ENCODE results near the gene SCARB1.
"Not testable (repeated sequence)": the region's sequence is repeated elsewhere in the genome, so short reads cannot be mapped to it uniquely, and the experiment has no call there.

Gene SCARB1, protein sequence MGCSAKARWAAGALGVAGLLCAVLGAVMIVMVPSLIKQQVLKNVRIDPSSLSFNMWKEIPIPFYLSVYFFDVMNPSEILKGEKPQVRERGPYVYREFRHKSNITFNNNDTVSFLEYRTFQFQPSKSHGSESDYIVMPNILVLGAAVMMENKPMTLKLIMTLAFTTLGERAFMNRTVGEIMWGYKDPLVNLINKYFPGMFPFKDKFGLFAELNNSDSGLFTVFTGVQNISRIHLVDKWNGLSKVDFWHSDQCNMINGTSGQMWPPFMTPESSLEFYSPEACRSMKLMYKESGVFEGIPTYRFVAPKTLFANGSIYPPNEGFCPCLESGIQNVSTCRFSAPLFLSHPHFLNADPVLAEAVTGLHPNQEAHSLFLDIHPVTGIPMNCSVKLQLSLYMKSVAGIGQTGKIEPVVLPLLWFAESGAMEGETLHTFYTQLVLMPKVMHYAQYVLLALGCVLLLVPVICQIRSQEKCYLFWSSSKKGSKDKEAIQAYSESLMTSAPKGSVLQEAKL

DNA sequence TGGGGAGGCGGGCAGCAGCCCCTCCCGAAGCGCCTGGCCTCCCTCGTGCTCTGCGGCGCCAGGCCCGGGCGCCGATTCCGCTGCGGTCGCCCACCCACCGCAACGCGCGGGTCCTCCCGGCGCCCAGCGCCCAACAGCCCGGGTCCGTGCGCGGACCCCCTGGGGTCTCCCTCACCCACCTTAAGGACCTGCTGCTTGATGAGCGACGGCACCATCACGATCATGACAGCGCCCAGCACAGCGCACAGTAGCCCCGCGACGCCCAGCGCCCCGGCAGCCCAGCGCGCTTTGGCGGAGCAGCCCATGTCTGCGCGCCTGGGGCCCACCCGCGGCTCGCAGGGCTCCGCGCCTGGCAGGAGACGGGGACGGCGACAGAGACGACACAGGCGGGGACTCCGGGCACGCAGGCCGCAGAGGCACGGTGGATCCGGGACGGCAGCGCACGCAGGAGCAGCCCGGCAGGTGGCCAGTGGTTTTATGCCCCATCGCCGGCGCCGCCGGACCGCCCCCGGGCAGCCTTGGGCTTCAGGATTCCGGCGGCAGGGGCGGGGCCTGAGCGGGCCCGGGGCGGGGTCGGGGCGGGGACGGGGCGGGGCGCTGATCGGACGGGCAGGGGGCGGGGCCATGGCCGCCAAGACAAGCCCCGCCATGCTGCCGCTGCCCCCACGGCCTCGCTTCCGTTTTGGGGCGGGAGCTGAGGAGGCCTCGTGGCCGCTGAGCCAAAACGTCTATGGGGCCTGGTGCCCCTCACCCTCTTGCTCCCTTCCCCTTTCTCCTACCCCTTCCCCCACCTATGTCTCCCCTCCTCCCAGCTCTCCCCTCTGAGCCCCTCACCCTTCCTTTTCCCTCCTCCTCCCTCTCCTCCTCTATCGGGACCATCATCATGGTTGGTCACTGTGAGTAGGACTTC is at the start of gene SCARB1:
TSS of gene SCARB1 (minus strand) at position 449 of the 910 bp plus-strand sequence. CDS start at position 305, 144 bp downstream.
- peak; percentile 11 for DNase-seq

DNA sequence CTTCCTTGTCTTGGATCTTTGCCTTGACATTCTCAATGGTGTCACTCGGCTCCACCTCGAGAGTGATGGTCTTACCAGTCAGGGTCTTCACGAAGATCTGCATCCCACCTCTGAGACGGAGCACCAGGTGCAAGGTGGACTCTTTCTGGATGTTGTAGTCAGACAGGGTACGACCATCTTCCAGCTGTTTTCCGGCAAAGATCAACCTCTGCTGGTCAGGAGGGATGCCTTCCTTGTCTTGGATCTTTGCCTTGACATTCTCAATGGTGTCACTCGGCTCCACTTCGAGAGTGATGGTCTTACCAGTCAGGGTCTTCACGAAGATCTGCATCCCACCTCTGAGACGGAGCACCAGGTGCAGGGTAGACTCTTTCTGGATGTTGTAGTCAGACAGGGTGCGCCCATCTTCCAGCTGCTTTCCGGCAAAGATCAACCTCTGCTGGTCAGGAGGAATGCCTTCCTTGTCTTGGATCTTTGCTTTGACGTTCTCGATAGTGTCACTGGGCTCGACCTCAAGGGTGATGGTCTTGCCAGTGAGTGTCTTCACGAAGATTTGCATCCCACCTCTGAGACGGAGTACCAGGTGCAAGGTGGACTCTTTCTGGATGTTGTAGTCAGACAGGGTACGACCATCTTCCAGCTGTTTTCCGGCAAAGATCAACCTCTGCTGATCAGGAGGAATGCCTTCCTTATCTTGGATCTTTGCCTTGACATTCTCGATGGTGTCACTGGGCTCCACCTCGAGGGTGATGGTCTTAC is 49.0 kb upstream of the SCARB1 start:
- DNase-seq, result not testable (repeated sequence)

DNA sequence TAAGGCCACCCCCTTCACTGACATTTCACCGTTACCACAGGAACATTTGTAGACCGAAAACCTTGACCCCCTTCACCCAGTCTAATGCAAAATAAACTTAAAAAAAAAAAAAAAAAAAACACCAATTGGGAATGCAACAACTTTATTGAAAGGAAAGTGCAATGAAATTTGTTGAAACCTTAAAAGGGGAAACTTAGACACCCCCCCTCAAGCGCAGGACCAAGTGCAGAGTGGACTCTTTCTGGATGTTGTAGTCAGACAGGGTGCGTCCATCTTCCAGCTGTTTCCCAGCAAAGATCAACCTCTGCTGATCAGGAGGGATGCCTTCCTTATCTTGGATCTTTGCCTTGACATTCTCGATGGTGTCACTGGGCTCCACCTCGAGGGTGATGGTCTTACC is 47.9 kb upstream of the SCARB1 start:
- not testable (repeated sequence) for DNase-seq

DNA sequence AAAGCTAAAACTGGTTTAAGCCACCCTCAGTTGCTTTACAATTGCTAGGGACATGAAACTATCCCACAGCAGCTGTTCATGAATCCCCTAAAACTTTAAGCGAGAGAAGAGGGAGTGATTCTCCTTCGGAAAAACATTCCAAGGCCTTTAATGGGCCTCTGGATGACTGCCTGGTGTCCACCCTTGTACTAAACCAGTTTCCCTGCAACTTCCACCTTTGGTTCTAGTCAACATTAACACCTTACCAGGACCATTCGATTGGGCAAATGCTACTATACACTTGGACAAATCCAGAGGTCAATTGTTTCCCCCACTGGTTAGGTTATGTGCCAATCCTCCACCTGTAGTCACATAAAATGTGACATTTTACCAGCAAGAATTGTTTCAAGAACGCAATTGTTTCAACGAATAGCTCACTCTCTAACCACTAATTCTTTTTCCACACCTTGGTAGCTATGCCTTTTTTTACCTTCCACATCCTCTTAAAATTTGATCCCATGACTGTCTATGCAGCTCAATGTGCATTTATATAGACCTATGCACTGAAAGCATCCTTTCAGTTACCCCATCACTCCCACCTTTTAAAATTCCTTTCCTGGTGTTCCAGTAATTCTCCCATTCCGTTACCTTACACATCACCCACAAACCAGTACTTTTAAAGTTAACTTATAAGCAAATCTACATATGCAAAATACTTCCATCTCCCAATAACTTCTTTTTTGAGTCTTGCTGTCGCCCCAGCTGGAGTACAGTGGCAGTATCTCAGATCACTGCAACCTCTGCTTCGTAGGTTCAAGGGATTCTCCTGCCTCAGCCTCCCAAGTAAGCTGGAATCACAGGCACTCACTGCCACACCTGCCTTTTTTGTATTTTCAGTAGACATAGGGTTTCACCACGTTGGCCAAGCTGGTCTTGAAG is 47.2 kb upstream of the SCARB1 start:
- DNase-seq, result no peak

DNA sequence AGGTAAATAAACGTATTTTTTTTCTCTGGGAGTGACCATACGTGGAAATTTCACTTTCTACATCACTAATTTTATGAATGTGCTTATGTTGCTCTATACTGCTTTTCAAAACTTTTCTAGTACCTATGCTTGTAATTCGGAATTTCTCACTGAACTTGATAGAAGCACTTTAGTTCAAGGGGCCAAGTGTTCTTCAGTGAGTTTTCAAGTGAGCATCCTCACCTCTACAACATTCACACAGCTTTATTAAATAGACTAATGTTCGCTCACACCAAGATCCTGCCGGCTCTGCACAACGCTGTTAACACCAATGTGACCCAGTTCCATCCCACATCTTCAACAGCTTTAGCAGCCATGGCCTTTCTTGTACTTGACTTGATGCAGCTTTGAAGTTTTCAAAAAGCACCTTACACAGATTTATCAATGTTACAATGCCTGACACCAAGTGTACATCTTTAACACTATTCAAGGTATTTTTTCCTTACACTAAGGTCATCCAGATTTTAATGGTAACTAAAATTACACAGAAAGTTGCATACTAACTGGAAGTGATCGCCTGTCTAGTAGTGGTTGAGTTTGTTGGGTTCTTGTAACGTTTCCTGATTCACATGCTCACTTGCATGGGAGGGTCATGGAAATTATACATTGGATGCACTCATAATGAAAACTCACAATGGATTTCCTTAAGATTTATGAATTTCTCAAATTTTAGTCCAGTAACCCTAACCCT is 46.3 kb upstream of the SCARB1 start:
- no peak for DNase-seq

DNA sequence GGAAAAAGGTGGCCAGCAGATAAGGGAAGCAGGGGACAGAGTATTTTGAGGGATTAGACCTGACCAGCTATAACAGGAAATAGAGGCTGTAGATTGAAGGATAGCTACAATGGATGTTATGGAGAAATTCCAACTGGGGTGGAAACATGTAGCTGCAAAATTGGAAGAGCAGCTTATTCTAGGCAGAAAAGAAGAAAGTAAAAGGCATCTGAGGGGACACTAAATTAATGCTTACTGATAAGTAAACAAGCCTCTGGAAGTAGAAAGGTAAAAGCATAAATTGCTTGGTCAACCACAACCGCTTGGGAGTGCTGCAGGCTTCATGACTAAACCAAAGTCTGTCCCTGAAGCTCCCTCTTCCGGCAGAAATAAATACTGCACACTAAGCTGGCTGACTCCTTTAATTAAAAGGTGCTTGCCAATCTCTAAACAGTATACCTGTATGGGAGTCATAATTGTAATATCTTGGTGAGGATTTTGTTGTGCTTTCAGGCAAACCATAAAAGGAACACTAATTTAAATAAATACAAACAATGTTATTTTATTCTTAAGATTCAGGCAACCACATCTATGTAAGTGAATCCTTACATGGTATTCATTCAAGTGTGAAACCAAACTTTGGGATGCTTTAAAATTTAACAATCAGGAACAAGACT is 43.1 kb upstream of the SCARB1 start:
- DNase-seq, result no peak

DNA sequence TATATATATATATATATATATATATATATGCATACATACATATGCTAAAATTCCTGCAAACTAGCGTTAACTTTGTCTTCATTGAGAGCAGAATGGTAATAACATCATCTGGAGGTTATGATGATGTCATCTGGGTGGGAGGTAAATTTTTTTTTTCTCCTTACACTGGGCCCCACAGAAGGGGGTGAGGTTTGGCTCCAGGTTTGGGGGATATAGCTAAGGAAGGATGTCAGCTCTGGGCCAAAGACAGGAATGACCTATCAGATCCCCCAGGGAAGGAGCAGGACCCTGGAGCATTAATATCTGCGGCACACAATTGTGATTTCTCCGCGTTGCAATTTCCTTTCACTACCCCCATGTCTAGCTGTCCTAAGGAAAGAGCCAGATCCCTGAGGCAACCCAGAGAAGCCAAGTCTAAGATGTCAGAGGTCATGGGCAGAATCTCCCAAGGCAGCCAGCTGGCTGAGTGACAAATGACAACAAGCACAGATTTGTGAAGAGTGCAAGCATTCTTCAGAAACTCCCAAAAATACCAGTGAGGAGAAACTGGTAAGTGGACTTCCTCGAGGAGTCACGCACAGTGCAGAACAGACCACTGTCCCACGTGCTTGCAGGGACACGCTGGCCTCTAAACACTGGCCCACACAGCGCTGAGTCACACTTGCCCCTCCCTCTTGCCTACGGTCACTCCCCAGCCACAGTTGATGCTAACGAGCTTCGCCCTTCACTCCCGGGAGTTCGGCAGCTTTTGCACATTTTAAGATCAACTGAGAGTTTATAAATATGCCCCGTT is 40.8 kb upstream of the SCARB1 start:
- no peak for DNase-seq

DNA sequence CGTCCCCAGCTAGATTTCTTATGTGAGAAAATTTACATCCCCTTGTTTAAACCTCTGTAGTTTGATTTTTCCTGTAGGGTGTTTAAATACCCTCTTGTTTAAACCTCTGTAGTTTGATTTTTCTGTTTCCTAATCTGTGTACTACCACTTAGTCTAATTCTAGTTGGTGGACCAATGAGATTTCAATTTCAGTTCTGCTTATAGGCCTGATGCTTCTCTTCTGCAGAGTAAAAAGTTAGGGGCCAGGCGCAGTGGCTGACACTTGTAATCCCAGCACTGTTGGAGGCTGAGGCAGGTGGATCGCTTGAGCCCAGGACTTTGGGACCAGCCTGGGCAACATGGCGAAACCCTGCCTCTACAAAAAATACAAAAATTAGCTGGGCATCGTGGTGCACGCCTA is 39.3 kb upstream of the SCARB1 start:
- DNase-seq, result no peak

DNA sequence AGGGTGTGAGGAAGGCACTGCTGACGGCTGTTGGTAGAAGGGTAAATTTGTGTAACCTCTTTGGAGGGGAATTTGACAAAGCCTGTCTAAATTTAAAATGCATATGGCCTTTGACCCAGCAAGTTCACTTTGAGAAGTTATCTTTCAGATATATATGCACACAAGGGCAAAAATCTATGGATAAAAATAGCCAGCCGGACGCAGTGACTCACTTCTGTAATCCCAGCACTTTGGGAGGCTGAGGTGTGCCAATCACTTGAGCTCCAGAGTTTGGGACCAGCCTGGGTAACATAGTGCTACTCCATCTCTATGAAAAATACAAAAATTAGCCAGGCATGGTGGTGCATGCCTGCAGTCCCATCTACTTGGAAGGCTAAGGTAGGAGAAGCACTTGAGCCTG is 37.3 kb upstream of the SCARB1 start:
- DNase-seq, result no peak

DNA sequence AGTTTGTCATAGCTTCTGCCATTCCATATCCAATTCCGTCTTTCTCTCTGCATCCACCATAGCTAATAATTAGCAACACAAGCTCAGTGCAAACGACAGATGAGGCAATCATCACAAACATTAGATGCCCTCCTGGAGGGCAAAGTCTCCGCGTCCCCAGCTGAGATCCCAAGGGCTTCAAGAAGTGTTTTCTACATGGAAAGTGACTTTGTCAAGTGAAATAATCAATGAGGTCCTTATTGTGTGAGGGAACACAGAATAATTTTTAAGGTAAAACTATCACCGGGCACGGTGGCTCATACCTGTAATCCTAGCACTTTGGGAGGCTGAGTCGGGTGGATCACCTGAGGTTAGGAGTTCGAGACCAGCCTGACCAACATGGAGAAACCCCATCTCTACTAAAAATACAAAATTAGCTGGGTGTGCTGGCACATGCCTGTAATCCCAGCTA is 36.7 kb upstream of the SCARB1 start:
- DNase-seq, result not testable (repeated sequence)

DNA sequence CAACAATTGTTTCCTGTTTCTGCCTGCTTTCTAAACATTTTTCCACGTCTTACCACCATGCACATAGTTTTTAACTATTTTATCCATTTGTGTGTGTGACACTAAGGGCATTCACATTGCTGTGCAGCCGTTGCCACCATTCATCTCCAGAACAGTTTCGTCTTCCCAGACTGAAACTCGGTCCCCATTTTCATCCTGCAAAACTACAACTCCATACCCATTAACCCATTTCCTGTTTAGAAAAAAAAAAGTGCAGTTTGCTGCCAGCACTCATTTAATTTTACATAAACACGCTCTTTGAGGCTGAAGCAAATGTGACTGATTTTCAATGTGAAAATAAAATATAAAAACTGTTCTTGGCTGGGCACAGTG is 35.2 kb upstream of the SCARB1 start:
- no peak for DNase-seq

DNA sequence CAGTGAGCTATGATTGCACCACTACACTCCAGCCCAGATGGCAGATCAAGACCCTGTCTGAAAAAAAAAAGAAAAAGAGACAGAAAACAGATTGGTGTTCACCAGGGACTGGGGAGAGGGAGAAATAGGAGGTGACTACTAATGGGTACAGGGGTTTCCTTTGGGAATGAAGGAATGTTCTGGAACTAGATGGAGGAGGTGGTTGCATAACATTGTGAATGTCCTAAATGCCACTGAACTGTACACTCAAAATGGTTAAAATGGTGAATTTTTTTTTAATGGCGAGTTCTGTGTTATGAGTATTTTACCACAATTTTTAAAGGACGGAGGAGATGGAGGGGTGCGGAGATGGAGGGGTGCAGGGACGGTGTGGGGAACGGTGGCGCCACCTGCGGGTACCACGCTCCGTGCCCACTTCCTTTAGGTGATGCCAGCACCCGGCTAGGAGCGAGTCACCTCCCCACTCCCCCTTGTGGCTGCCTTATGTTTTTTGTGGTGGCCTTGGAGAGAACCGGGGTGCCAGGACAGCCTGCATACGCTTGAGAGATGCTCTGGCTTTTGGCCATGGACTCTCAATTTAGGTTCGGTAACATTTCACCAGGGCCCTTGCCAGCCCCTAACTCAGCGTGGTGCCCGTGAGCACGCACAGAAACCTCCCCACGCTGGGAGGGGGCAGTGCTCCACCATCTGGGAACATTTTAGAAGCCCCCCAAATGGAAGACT is 34.7 kb upstream of the SCARB1 start:
- DNase-seq, result no peak

DNA sequence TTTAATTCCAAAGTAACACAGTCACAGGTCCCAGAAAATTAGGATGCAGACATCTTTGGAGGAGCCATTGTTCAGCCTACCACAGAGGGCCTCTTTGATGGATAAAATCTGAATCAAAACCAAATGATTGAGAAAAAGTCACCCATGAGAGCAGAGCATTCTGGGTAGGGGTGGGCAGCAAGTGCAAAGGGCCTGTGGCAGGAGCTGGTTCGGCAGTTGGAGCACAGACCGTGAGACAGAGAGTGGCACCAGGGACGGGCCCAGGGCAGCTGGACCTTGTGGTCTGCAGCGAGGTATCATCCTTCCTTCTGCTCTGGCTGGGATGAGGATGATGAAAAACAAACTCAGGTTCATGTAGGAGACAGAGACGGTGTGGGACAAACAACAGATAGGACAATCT is 32.8 kb upstream of the SCARB1 start:
- no peak for DNase-seq

DNA sequence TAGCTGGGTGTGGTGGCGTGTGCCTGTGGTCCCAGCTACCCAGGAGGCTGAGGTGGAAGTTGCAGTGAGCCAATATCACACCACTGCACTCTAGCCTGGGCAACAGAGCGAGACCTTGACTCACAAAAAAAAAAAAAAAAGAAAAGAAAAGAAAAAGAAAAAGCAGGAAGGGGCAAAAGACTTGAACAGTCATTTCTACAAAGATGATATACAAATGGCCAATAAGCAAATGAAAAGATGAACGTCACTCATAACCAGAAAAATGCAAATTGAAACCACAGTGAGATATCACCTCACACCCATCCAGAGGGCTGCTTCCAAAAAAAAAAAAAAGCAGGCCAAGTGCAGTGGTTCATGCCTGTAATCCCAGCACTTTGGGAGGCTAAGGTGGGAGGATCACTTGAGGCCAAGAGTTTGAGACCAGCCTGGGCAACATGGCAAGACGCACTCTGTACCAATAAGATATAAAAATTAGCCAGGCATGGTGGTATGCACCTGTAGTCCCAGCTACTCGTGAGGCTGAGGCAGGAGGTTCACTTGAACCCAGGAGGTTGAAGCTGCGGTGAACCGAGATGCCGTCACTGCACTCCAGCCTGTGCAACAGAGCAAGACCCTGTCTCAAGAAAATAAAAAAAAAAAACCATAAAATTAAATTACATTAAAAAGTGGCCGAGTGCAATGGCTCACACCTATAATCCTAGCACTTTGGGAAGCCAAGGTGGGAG is 30.3 kb upstream of the SCARB1 start:
- no peak for DNase-seq

DNA sequence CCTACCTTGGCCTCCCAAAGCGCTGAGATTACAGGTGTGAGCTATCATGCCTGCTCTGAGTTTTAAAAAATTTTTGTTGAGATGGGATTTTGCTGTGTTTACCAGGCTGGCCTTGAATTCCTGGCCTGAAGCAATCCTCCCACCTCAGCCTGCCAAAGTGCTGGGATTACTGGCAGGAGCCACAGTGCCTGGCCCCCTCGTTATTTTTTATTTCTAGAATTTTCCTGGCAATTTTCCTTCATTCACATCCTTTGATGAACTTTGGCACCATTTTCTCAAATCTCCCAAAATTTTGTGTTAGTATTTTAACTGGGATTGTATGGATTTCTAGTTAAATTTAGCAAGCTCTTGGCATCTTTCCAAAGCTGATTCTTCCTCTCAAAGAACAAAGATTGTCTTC is 24.6 kb upstream of the SCARB1 start:
- no peak for DNase-seq

DNA sequence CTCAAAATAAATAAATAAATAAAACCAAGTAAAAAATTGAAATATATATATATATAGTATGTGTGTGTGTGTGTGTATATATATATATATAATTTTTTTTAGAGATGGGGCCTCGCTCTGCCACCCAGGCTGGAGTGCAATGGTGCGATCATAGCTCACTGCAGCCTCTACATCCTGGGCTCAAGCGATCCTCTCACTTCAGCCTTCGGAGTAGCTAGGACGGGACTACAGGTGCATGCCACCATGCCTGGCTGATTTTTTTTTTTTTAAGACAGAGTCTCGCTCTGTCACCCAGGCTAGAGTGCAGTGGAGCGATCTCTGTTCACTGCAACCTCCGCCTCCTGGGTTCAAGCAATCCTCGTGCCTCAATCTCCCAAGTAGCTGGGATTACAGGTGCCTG is 24.1 kb upstream of the SCARB1 start:
- not testable (repeated sequence) for DNase-seq

DNA sequence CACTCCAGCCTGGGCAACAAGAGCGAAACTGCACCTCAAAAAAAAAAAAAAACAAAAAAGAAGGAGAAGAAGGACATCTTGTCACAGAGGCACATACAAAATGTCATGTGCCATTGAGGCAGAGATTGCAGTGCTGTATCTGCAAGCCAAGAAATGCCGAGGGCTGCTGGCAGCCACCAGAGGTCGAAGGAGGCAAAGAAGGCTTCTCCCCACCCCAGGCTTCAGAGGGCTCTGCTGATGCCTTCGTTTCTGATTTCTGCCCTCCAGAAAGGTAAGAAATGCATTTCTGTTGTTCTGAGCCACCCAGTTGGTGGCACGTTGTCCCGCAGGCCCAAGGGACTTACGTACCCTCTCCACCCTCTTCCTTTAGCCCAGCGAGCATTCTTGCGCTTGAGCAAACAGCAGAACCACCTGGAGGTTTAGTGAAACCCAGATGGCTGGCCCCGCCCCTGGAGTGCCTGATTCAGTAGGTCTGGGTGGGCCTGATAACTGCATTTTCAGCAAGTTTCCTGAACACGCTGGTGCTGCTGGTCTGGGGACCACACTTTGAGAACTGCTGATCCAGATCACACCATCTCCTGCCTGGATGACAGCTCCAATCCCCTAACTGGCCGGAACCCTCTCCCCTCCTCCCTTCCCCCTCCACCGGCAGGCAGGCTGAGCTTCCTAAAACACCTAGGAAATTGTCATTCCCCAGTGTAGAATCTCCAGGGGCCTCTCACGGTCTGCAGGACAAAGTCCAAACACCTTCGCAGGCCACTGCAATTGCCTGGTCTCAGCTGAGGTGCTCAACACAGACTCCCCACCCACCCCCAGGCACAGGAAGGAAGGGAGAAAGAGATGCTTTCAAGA is 21.1 kb upstream of the SCARB1 start:
- DNase-seq, result no peak

Data from cortex of kidney (tissue), 1 donor.